HG03064 (cell line): ENCODE data around the gene GPHA2.

Experiments
- ATAC-seq: cut with Tn5 transposase; IDR thresholded peaks from one replicate; pipeline ENCODE4 v1.9.1; 2021; ENCODE audit warnings: low read depth; ENCODE audit not compliant: unreplicated experiment

Gene GPHA2

DNA sequence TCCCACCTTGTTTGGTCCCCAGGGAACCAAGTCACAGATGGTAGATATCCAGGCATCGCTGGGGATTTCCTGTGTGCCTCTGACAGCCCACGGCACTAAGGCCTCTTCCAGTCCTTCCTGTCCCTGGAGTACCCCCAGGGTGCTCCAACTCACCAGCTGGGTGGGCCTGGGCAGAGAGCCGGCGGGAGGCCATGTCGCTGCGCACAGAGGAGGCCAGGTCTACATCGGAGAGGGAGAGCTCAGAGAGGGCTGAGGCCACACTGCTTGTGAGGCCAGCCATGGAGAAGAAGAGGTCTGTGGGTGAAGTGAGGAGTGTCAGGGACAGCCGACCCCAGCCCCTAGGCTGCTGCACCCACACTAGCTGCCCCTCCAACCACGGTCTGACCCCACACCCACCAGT, 24.0 kb downstream of the GPHA2 start:
- no peak for ATAC-seq

DNA sequence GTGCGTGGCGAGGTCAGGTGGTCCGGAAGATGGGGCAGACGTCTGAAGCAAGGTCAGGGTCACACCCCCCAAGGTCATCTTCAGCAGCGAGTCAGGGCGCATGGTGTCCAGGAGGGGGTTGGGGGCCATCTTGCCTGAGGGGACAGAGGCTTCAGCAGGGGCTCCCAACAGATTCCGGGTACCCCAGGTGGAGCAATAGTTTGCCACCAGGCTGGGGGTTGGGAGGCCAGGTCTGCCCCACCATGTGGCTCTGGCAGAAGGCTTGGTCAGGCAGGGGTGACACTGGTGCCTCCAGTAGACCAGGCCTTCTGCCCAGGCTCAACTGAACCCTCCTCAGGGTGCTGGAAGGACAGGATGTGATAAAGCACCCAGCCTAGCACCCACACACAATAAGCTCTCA, 24.6 kb downstream of the GPHA2 start:
- no peak for ATAC-seq

DNA sequence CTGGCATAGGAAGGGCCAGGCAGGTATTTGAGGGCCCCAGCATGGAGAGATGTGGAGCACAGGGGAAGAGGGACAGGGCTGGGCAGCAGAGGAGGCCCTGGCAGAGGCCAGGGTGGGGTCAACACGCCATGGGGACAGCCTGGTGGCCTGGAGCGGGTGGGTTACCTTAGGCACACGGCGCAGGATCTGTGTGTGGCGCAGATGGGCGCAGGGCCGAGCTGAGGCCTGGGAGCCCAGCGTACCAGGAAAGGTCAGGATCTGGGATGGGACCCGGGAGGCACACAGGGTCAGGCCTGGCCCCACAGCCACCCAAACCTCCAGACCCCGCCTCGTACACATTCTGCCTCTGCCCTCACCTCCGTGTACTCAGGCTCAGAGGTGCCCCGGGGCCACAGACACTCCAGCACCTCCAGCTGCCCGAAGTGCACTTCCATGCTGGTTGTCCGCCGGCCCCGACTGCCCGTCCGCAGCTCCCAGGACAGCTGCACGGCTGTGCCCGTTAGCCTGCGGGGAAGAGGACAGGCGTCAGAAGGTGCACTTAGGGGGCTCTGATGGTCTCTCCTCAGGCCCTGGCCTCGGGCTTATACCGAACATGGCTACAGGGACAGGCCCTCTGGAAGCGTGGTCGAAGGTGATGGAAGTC, 25.1 kb downstream of the GPHA2 start:
- no peak for ATAC-seq

DNA sequence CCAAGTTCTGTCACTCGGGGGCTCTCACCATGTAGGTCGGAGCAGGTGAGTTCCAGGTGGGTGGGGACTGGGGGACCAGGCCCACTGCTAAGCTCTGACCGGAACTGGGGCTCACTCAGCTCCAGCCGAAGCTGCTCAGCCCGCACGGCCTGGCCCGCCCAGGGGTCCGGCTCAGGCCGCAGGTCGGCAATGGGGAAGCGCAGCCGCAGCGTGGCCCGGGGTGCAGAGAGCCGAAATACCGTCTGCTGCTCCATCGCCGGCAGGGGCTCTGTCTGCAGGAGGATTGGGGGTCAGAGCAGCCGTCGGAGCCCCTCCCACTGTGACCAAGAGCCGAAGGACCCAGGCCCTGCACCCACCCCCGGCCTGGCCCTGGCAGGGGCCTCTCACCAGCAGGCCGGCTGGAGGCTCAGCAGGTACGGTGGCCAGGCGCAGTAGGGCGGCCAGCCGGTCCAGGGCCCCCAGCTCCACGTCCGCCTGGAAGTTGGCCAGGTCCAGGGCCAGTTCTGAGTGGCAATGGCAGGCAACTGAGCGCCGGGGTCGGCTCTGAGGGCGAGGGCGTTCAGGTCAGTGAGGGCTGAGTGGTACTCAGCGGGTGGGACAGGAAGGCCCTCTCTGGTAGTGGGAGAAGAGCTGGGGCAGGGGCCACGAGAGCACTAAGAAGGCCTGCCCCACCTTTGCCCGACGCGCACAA, 25.9 kb downstream of the GPHA2 start:
- no peak for ATAC-seq

DNA sequence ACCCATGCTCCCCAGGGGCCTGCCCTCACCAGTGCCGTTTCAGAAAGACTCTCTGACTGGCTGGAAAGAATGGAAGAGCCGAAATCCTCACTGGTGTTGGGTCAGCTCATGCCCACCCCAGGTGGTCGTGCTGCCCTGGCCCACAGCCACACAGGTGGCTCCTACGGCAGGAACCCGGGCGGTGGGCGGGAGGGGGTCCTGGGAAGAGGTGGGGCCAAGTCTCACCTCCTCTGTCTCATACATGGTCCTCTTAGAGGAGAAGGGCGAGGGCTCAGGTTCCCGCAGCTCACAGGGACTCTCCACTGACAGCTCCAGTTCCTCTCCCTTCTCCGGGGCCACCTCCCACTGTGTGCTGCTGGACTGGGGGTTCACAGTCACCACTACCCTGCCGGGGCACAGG, 26.9 kb downstream of the GPHA2 start:
- ATAC-seq: no peak

DNA sequence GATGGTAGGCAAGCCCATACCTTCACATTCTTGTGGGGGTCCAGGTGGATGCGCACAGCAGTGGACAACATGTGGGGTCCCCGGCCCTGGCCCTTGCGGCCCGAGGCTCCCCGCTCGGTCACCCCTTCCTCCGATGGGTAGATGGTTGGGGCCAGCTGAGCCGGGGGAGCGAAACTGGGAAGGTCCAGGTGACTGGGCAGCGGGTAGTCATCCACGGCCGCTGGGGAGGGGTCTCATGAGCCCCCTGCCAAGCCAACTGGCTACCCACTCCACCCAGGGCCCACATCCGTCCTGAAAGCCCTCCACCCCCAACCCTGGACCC, 29.4 kb downstream of the GPHA2 start:
- ATAC-seq: no peak

DNA sequence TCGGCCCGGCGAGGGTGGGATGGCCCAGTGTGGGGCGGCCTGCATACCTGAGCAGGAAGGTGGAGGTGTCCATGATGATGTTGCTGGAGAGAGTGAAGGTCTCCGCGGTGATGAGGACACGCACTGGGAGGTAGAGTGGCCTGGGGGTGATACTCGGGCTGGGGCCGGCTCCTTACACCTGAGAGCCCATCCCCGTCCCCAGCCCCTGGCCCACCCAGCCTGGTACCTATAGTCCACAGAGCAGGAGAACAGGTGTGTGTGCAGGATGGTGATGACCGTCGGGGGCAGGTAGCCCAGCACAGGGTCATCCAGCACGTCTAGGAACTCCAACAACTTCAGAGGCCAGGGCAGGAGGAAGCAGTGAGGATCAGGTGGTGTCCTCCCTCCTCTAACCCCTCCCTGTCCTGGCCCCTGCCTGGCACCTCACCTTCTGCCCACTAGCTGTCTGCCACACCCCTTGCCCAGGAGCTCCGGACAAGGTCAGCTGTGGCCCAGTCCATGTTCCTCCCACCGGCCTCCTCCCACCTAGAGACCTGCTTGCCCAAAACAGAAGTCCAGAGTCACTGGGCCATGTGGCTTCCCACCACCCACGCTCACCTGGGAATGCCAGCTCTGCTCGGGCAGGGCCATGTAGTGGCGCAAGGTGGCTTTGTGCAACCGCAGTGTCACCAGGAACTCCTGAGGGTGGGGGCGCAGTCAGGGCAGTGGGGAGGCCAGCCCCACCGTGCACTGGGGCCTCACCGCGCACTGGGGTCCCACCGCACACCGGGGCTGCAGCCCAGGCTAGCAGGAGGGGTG, 30.0 kb downstream of the GPHA2 start:
- no peak for ATAC-seq

DNA sequence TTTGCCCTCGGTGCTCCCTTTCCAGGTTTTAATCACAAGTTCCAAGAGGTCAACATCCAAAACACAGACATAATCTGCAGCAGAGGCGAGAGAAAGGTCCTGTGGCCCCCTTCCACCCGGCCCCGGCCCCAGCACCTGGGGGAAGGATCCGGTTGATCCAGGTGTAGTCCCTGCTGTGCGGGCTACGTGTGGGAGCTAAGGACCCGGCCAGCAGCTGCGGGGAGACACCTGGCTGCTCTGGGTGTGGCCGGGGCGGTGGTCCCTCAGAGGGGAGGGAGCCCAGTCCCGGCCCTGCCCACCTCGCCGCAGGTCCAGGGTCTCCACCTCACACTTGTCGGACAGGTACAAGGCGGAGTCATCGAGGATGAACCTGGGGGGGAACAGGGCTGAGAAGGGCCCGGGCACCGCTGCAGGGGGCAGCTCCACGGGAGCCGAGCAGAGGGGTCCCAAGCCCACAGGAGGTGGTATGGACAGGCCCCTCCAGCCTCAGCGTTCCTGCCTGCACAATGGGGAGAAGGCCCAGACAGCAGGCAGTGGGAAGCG, 32.3 kb downstream of the GPHA2 start:
- ATAC-seq: no peak

DNA sequence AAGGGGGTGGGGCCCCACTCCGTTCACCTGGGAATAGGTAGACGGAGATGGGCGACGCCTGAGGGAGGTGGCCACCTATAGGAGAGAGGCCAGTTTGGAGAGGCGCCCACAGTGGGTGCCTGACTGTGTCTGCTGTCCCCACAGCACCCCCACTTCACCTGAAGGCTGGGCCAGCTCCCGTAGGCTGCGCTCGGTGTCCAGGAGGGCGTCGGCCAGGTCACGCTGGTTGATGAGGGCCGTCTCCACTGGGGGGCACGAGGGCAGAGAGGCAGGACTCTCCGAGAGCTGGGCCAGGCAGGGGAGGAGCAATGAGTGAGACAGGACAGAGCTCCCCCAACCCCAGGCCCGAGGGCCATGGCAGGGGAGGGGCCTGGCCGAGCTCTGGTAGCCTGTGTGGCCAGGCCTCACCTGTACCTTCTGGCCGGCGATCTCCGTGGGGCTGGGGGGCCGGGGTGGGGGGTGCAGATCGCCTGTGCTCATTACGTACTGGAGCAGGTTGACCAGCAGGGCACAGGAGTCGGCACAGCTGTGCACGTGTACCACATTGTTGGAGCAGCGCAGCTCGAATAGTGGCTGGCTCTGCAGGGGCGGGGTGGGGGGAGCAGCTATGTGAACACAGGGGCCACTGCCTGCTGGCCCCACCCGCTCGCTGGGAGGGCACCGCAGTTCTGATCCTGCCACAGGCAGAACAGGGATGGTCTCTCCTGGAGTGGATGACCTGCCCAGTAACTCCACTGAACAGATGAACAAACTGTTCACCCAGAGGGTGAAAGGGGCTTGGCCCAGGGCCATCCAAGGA, 33.4 kb downstream of the GPHA2 start:
- no peak for ATAC-seq

DNA sequence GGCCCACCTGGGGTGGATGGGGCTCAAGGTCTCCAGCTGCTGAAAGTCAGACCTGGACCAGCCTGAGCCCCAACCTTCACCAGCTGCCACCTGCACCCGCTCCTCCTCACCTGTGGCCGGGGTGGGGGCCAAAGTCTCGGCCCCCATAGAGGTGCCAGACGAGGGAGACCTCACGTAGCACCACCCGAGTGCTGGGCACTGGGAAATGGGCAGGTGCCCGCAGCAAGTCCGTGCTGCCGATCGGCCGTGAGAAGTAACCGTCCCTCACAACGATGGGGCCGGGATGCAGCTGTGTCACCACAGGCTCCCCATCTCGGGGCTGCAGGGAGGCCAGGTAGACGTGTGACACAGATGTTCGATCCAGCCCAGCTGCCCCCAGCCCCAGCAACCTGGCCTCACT, 34.9 kb downstream of the GPHA2 start:
- no peak for ATAC-seq

DNA sequence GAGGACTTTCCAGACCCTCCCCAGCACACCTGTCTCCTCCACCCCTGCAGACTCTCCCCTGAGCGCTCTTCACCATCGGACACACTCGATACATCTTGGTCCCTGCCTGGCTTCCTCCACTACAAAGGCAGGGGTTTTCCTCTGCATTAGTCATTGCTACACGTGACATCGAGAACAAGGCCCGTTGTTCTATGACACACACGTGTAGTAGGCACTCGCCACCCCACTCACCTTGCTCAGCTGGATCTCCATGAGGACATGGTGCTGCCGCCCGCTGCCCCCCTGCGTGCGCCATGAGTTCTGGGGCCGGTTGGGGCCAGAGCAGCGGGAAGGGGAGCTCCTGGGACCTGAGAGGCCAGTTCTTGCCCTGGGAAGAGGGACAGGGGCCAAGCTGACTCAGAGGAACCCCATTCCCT, 35.4 kb downstream of the GPHA2 start:
- ATAC-seq: no peak

DNA sequence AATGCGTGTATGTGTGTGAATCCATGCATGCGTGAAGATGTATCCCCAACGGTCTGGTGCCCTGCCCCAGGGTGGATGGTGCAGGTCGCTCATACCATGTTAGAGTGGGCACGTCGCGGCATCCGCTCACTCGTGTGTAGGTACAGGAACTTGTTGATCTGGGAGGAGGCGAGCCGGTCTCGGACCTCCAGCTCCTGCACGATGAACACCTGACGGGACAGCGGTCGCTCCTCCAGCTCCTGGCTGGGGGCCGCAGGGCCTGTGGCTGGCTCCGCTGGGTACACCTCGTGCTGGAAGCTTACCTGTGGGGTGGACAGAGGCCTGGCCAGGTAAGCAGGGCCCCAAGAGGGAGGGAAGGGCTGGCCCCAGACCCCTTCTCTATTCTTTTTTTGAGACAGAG, 37.2 kb downstream of the GPHA2 start:
- ATAC-seq: no peak

DNA sequence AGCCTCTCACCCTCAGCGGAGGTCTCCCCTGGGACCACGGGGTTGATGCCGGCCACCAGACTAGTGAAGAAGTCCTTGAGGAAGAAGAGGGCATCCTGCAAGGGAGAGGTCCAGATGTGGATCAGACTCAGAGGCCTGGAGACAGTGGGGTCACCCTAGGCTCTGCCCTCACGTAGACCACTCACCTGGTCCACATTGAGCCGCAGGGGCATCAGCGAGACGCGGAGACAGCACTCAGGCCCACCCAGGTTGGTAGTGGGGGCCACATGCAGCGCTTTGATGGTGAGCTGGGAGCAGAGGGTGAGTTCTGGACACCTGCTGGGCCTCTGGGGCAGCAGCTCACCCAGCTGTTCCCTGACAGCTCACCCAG, 37.6 kb downstream of the GPHA2 start:
- no peak for ATAC-seq

DNA sequence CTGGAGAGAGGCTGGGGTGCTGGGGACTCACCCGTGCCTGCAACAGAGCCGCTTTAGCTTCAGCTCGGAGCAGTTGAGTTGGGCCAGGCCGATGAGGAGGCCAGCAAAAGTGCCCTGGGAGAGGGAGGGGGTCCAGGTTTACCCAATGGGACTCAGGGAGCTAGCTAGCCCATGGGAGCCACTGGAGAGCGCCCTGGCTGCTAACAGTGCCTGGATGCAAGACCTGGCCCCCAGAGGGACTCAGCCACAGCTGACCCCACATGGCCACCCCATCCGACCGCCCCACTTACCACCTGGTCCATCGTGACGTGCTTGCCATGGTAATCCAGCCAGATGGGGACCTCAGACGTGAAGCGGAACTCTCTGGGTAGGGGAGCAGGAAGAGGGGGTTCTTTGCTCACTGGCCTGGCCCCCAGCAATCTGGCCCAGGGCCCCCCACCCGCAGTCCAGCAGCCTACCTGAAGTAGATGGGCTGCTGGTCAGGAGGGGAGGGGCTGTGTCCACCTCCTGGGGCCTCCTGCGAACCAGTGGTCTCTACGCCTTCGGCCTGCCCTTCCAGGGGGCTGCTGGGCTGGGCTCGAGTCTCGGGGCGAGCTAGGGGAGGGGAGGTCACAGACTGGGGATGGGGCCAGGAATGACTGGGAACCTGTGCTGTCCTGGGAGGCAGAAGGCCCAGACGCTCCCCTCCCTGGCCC, 38.2 kb downstream of the GPHA2 start:
- ATAC-seq: no peak

DNA sequence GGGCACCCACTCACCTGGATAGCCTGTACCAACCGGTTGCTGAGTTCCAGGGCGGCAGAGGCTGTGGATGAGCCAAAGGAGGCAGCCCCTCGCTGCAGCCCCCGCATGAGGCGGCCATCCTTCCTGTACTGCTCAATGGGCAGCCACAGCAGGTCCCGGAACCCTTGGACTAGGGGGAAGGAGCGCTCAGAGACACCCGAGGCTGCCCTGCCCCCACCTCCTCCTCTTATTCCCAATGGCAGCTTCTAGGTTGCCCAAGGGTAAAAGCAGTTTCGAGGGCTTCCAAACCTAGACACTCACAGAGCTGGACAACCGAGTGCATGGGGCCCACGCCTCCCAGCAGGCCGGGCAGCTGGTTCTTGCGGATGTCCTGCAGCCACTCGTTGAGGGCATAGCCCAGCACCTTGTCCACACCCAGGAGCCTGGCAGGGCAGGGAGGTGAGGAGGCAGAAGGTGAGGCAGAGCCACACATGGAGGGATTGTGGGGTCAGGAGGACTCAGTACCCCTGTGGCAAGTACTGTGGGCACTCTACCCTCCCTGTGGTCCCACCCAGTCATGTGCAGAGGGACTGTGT, 39.2 kb downstream of the GPHA2 start:
- ATAC-seq: no peak

DNA sequence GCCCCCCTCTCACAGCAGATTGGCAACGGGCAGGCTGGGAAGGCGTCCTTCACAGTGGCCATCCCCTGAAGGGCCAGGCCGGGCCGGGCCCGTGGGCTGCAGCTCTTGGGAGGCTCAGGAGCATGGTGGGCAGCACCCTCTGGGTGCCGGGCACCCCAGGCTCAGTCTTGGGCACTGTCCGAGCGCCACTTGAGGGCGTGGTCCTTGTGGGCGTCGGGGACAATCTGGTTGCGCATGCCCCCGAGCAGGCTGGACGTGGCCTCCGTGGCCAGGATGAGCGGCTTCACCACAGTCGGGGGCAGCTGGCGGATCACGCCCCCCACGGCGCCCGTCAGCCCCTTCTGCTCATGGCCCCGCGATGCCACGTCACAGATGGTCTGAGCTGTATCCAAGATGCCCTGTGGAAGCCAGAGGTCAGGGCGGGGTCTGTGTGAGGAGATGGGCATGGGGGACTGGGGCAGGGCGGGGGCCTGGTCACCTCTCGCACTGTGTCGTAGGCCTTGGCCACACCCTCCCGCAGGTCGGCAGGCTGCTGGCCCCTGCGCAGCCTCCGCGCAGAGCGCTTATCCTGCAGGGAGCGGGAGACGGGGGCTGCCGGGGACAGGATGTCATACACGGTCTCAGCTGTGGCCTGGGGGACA, 40.8 kb downstream of the GPHA2 start:
- ATAC-seq: no peak

DNA sequence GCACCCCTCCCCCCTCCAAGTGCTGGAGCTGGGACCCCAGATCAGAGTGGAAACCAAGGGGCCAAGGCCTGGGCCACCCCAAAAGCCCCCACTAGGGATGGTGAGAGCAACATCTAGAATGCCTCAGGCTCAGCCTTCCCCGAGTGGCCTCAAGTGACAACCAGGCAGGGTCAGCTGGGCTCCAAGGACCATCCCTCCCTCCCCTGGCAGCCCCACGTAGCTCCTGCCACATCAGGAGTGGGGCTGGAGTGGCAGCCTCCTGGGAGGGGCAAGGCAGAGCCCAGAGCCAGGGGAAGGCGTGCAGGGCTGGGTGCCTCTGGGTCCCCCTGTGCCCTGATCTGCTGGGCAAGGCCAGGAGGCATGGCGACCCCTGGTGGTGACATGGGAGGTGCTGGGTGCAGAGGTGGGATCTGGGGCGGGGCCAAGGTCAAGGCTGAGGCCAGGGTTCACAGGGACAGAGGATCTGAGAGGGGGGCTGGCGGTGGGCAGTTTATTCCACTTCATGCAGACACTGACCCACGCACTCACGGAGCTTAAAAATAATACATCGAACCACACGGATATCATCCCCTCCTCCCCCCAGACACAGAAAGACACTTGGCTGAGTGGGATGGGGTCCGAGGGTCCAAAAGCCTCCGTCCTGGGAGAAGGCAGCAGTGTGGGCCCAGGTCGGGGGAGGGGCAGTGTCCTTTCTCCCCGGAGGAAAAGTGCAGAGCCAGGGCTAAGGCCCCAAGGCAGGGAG, 41.5 kb downstream of the GPHA2 start:
- no peak for ATAC-seq

DNA sequence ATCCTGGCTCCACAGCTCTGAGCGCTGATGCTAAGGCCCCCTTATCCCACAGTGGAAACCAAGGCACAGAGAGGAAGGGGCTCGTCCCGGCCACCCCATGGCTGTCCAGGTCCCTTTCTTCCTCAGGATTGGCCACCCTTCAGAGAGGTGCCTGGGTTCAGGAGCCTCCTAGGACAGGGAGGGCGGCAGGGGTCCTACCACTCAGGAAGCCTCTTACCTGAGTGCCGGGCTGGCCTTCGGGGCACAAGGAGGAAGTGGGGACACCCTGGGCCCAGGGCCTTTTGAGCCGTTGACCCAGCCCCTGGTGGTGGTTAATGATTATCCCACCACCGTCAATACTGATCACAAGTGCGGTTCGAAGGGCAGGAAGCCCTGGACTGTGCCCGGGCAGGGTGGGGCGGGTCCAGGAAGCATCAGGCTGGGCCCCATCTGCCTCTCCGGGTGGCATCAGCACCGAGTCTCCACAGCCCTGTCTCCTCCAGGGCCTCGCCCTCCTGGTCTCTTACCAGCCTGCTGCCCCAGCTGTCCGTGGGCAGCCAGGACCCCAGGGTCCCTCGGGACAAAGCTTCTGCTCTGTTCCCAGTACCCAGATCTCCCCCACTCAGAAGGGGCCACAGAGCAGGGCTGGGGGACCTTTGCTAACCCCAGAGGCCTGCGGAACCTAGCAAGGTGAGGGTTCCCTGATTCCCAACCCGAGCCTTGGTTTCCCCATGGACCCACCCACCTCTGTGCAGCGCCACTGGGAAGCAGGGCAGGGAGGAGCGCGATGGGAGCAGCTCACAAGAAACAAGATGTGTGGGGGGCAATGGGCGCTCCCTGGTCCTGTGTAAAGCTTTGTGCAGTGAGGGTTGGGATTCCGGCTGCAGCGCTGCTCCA, 42.3 kb downstream of the GPHA2 start:
- no peak for ATAC-seq
